Breast epithelium (tissue), 4 donors: ENCODE data around the gene CD84. TPM values are rescaled to one million over a fixed set of nuclear protein-coding genes. Genes with fewer than 3 reads are reported as not detected.
"Not testable (repeated sequence)": the region's sequence is repeated elsewhere in the genome, so short reads cannot be mapped to it uniquely, and the experiment has no call there.

Experiments
- DNase-seq, 2 donors: peaks; one replicate each; pipeline ENCODE4 v3.0.0-alpha.2; 2019; ENCODE audit warnings: low spot score in 2 of 2
- H3K27ac ChIP-seq, 2 donors: fragments of 200-600 bp; sonication (generic) in 1 of 2; one replicate each; pipeline ENCODE4 v1.5.1; 2016 to 2019; ENCODE audit warnings: mild to moderate bottlenecking in 1 of 2
- H3K27me3 ChIP-seq, 2 donors: fragments of 200-600 bp; sonication (generic) in 1 of 2; one replicate each; pipeline versions ENCODE4 v1.5.1 to v1.6.0; 2017 to 2019; ENCODE audit warnings: control low read depth in 1 of 2, mild to moderate bottlenecking in 1 of 2
- H3K36me3 ChIP-seq: fragments of 200-600 bp; one replicate; pipeline ENCODE4 v1.5.1; 2019
- H3K4me1 ChIP-seq, 2 donors: fragments of 200-600 bp; sonication (generic); one replicate each; pipeline ENCODE4 v1.5.1; 2016 to 2019; ENCODE audit warnings: control low read depth in 1 of 2
- H3K4me3 ChIP-seq, 3 donors: fragments of 200-600 bp; sonication (generic); 1 replicate in 2 of 3; 2 replicates in 1 of 3; pipeline ENCODE4 v1.5.1; 2016 to 2019; ENCODE audit warnings: mild to moderate bottlenecking in 3 of 3, moderate library complexity in 2 of 3
- H3K9me3 ChIP-seq, 2 donors: fragments of 200-600 bp; sonication (generic) in 1 of 2; one replicate each; pipeline ENCODE4 v1.5.1; 2016 to 2019; ENCODE audit warnings: control low read depth in 1 of 2
- CTCF ChIP-seq, 3 donors: fragments of 450-650 bp; IDR thresholded peaks; one replicate each; pipeline ENCODE4 v1.5.1; 2016 to 2017; ENCODE audit warnings: antibody characterized with exemption in 3 of 3, mild to moderate bottlenecking in 3 of 3, moderate library complexity in 3 of 3
- POLR2A ChIP-seq: fragments of 450-650 bp; IDR thresholded peaks from one replicate; pipeline ENCODE4 v1.6.1; 2016; ENCODE audit warnings: antibody characterized with exemption, mild to moderate bottlenecking, moderate library complexity
- POLR2AphosphoS5 ChIP-seq, 3 donors: sonication (generic); formaldehyde crosslinking; IDR thresholded peaks; one replicate each; pipeline ENCODE4 v1.6.1; 2017; ENCODE audit warnings: antibody characterized with exemption in 3 of 3
- intact Hi-C: fragments of 100-400 bp; cut with DNase I; formaldehyde crosslinking; loops from one replicate; pipeline ENCODE4 v1.15.1; 2023; ENCODE audit warnings: low total_unique reads
- total RNA-seq, 3 donors: library from RNA; depleted of rRNA; stranded (reverse); fragments of >200 nt; gene quantifications; one replicate each; pipeline ENCODE4 v1.1.0, GENCODE V29; 2016

CD84 gene
- total RNA-seq, 3 donors from 2014 or later, result 2.3 to 17.0 (median 9.8) TPM

GRCh38 chr1:160537714-160538665 lies 41.3 kb downstream of the CD84 start:
- TF ChIP-seq CTCF (IDR thresholded peaks at IDR 0.05) (no peak), POLR2AphosphoS5 (IDR thresholded peaks at IDR 0.05) (no peak), POLR2A (no peak)
- H3K4me1 ChIP-seq, result no peaks in the 10 kb centered on the region
- H3K4me3 ChIP-seq, result no peak overlapping the region
- intact Hi-C loops, result no loop called here
- H3K27me3 ChIP-seq, result no peaks in the 10 kb centered on the region
- no peaks in the 10 kb centered on the region for H3K36me3 ChIP-seq
- peaks cover 5 to 39% of the 10 kb centered on the region in 2 donors for H3K9me3 ChIP-seq
- DNase-seq, result no peak
- no peak overlapping the region for H3K27ac ChIP-seq

GRCh38 chr1:160534823-160535605 lies 44.3 kb downstream of the CD84 start:
- Histone ChIP-seq H3K36me3 (no peaks in the 10 kb centered on the region), H3K27me3 (no peaks in the 10 kb centered on the region), H3K27ac (no peak overlapping the region), H3K9me3 (peaks cover 8 to 39% of the 10 kb centered on the region in 2 donors), H3K4me3 (no peak overlapping the region), H3K4me1 (no peaks in the 10 kb centered on the region)
- DNase-seq, result no peak
- TF ChIP-seq POLR2A (no peak), CTCF (IDR thresholded peaks at IDR 0.05) (no peak), POLR2AphosphoS5 (IDR thresholded peaks at IDR 0.05) (no peak)
- intact Hi-C loops, result no loop called here

- H3K4me1 ChIP-seq, H3K27me3 ChIP-seq, intact Hi-C loops, H3K36me3 ChIP-seq, H3K4me3 ChIP-seq, H3K27ac ChIP-seq, DNase-seq: not testable (repeated sequence)
- peaks cover 8 to 39% of the 10 kb centered on the region in 2 donors for H3K9me3 ChIP-seq
Measured at GRCh38 chr1:160532557-160532813, 46.8 kb downstream of the CD84 start.

GRCh38 chr1:160531809-160532556 lies 47.3 kb downstream of the CD84 start:
- DNase-seq, H3K4me3 ChIP-seq, H3K27me3 ChIP-seq, intact Hi-C loops, H3K36me3 ChIP-seq, H3K27ac ChIP-seq, H3K4me1 ChIP-seq: not testable (repeated sequence)
- H3K9me3 ChIP-seq, result peaks cover 8 to 37% of the 10 kb centered on the region in 2 donors

GRCh38 chr1:160529401-160529952 lies 49.8 kb downstream of the CD84 start:
- H3K4me1 ChIP-seq, H3K36me3 ChIP-seq, H3K27me3 ChIP-seq, DNase-seq, H3K27ac ChIP-seq, H3K4me3 ChIP-seq, intact Hi-C loops: not testable (repeated sequence)
- H3K9me3 ChIP-seq, result peaks cover 3 to 20% of the 10 kb centered on the region in 2 donors

- H3K27me3 ChIP-seq, intact Hi-C loops, H3K36me3 ChIP-seq, H3K9me3 ChIP-seq, DNase-seq, H3K27ac ChIP-seq, H3K4me1 ChIP-seq, H3K4me3 ChIP-seq: not testable (repeated sequence)
Measured at GRCh38 chr1:160523789-160524188, 55.5 kb downstream of the CD84 start.
